ENCODE data around the gene ETV7. TPM values are rescaled to one million over a fixed set of nuclear protein-coding genes. Genes with fewer than 3 reads are reported as not detected.

The ETV7 gene
- total RNA-seq, 1 donor from 2014 or later = 0.59 TPM

- DNase-seq (ENCODE audit: extremely low spot score, unreplicated experiment) = no peak
- H3K9me3 Mint-ChIP-seq (ENCODE audit: unreplicated experiment) = no peaks in the 10 kb centered on the region
- no peaks in the 10 kb centered on the region for H3K36me3 Mint-ChIP-seq (ENCODE audit: unreplicated experiment)
- H3K27me3 Mint-ChIP-seq (ENCODE audit: unreplicated experiment) = peaks cover 9% of the 10 kb centered on the region
- no peak overlapping the region for H3K27ac Mint-ChIP-seq (ENCODE audit: unreplicated experiment)
- TF ChIP-seq CTCF (IDR thresholded peaks at IDR 0.05) = no peak
- peaks cover 23% of the 10 kb centered on the region for H3K4me1 Mint-ChIP-seq (ENCODE audit: unreplicated experiment)
- no peak overlapping the region for H3K4me3 Mint-ChIP-seq (ENCODE audit: unreplicated experiment)
These were observed 3.4 kb downstream of the ETV7 start for GRCh38 chr6:36384095-36384494.

- TF ChIP-seq CTCF (IDR thresholded peaks at IDR 0.05) = no peak
- Mint-ChIP-seq H3K27me3 (ENCODE audit: unreplicated experiment) (peaks cover 9% of the 10 kb centered on the region), H3K36me3 (ENCODE audit: unreplicated experiment) (no peaks in the 10 kb centered on the region), H3K4me1 (ENCODE audit: unreplicated experiment) (peaks cover 23% of the 10 kb centered on the region), H3K4me3 (ENCODE audit: unreplicated experiment) (no peak overlapping the region), H3K9me3 (ENCODE audit: unreplicated experiment) (no peaks in the 10 kb centered on the region), H3K27ac (ENCODE audit: unreplicated experiment) (no peak overlapping the region)
- no peak for DNase-seq (ENCODE audit: extremely low spot score, unreplicated experiment)
These were observed 3.9 kb downstream of the ETV7 start for GRCh38 chr6:36383606-36384005.

GRCh38 chr6:36382976-36383375 is 4.5 kb downstream of the ETV7 start:
- peaks cover 20% of the 10 kb centered on the region for H3K4me1 Mint-ChIP-seq (ENCODE audit: unreplicated experiment)
- no peaks in the 10 kb centered on the region for H3K9me3 Mint-ChIP-seq (ENCODE audit: unreplicated experiment)
- peaks cover 4% of the 10 kb centered on the region for H3K27me3 Mint-ChIP-seq (ENCODE audit: unreplicated experiment)
- H3K4me3 Mint-ChIP-seq (ENCODE audit: unreplicated experiment) = no peak overlapping the region
- DNase-seq (ENCODE audit: extremely low spot score, unreplicated experiment) = no peak
- H3K27ac Mint-ChIP-seq (ENCODE audit: unreplicated experiment) = no peak overlapping the region
- no peak for TF ChIP-seq CTCF (IDR thresholded peaks at IDR 0.05)
- no peaks in the 10 kb centered on the region for H3K36me3 Mint-ChIP-seq (ENCODE audit: unreplicated experiment)

GRCh38 chr6:36381502-36382389 is 5.7 kb downstream of the ETV7 start:
- Mint-ChIP-seq H3K36me3 (ENCODE audit: unreplicated experiment) (no peaks in the 10 kb centered on the region), H3K4me3 (ENCODE audit: unreplicated experiment) (no peak overlapping the region), H3K27ac (ENCODE audit: unreplicated experiment) (no peak overlapping the region), H3K9me3 (ENCODE audit: unreplicated experiment) (no peaks in the 10 kb centered on the region), H3K4me1 (ENCODE audit: unreplicated experiment) (peaks cover 11% of the 10 kb centered on the region), H3K27me3 (ENCODE audit: unreplicated experiment) (peaks cover 7% of the 10 kb centered on the region)
- DNase-seq (ENCODE audit: extremely low spot score, unreplicated experiment) = no peak
- no peak for TF ChIP-seq CTCF (IDR thresholded peaks at IDR 0.05)

GRCh38 chr6:36380166-36380565 is 7.3 kb downstream of the ETV7 start:
- peaks cover 15% of the 10 kb centered on the region for H3K27me3 Mint-ChIP-seq (ENCODE audit: unreplicated experiment)
- no peak for TF ChIP-seq CTCF (IDR thresholded peaks at IDR 0.05)
- no peak overlapping the region for H3K27ac Mint-ChIP-seq (ENCODE audit: unreplicated experiment)
- no peaks in the 10 kb centered on the region for H3K36me3 Mint-ChIP-seq (ENCODE audit: unreplicated experiment)
- H3K4me1 Mint-ChIP-seq (ENCODE audit: unreplicated experiment) = no peaks in the 10 kb centered on the region
- no peak overlapping the region for H3K4me3 Mint-ChIP-seq (ENCODE audit: unreplicated experiment)
- no peak for DNase-seq (ENCODE audit: extremely low spot score, unreplicated experiment)
- no peaks in the 10 kb centered on the region for H3K9me3 Mint-ChIP-seq (ENCODE audit: unreplicated experiment)
